ENCODE results near the gene PFDN1. TPM values are rescaled to one million over a fixed set of nuclear protein-coding genes. Genes with fewer than 3 reads are reported as not detected.

Gene PFDN1
- polyA plus RNA-seq, 1 donor from 2014 or later: 147 TPM

GRCh38 chr5:140262839-140263238 is 40.1 kb downstream of the PFDN1 start:
- Histone ChIP-seq H3K79me2 (replicated peaks; ENCODE audit: insufficient read depth, low read length) (peaks cover 13% of the 10 kb centered on the region), H4K20me1 (ENCODE audit: insufficient read depth) (no peaks in the 10 kb centered on the region), H2AFZ (ENCODE audit: low read depth, low read length) (no peak overlapping the region), H3K4me2 (ENCODE audit: low read length) (no peak overlapping the region), H3K9ac (ENCODE audit: low read length) (no peak overlapping the region), H3K36me3 (ENCODE audit: insufficient read depth, low read length) (no peaks in the 10 kb centered on the region), H3K27ac (ENCODE audit: low read length) (no peak overlapping the region), H3K27me3 (ENCODE audit: insufficient read depth, low read depth, low read length) (no peaks in the 10 kb centered on the region), H3K4me3 (ENCODE audit: low read length) (no peak overlapping the region), H3F3A (ENCODE audit: insufficient read depth, low read length, poor library complexity, severe bottlenecking) (no peaks in the 10 kb centered on the region), H3K9me3 (ENCODE audit: low read length) (no peaks in the 10 kb centered on the region), H3K9me2 (ENCODE audit: insufficient read depth, low read length) (no peaks in the 10 kb centered on the region)
- no peak for TF ChIP-seq EZH2 (IDR thresholded peaks at IDR 0.05; ENCODE audit: borderline replicate concordance, insufficient read depth, low read length, poor library complexity, severe bottlenecking)
- TF ChIP-seq REST (IDR thresholded peaks at IDR 0.05; ENCODE audit: borderline replicate concordance): no peak
- TF ChIP-seq RAD21 (conservative IDR thresholded peaks at IDR 0.05): no peak
- no peak for TF ChIP-seq POLR2AphosphoS5 (IDR thresholded peaks at IDR 0.05)
- TF ChIP-seq SMC3 (conservative IDR thresholded peaks at IDR 0.05; ENCODE audit: poor library complexity): no peak
- no peak for TF ChIP-seq CTCF (IDR thresholded peaks at IDR 0.05; ENCODE audit: poor library complexity, severe bottlenecking)
- no peak for TF ChIP-seq TAF1 (IDR thresholded peaks at IDR 0.05; ENCODE audit: low read depth)
- TF ChIP-seq EP300 (conservative IDR thresholded peaks at IDR 0.05; ENCODE audit: poor library complexity, severe bottlenecking): no peak
- no peak for TF ChIP-seq MXI1 (conservative IDR thresholded peaks at IDR 0.05; ENCODE audit: poor library complexity, severe bottlenecking)

- no peak for TF ChIP-seq CTCF (IDR thresholded peaks at IDR 0.05; ENCODE audit: poor library complexity, severe bottlenecking)
- TF ChIP-seq RAD21 (conservative IDR thresholded peaks at IDR 0.05): no peak
- TF ChIP-seq POLR2AphosphoS5 (IDR thresholded peaks at IDR 0.05): no peak
- no peak for TF ChIP-seq EP300 (conservative IDR thresholded peaks at IDR 0.05; ENCODE audit: poor library complexity, severe bottlenecking)
- no peak for TF ChIP-seq MXI1 (conservative IDR thresholded peaks at IDR 0.05; ENCODE audit: poor library complexity, severe bottlenecking)
- TF ChIP-seq TAF1 (IDR thresholded peaks at IDR 0.05; ENCODE audit: low read depth): no peak
- no peak overlapping the region for H3K27ac ChIP-seq (ENCODE audit: low read length)
- no peaks in the 10 kb centered on the region for H3F3A ChIP-seq (ENCODE audit: insufficient read depth, low read length, poor library complexity, severe bottlenecking)
- H3K9me2 ChIP-seq (ENCODE audit: insufficient read depth, low read length): no peaks in the 10 kb centered on the region
- H3K36me3 ChIP-seq (ENCODE audit: insufficient read depth, low read length): no peaks in the 10 kb centered on the region
- no peaks in the 10 kb centered on the region for H4K20me1 ChIP-seq (ENCODE audit: insufficient read depth)
- H3K79me2 ChIP-seq (replicated peaks; ENCODE audit: insufficient read depth, low read length): peaks cover 13% of the 10 kb centered on the region
- H2AFZ ChIP-seq (ENCODE audit: low read depth, low read length): no peak overlapping the region
- H3K4me2 ChIP-seq (ENCODE audit: low read length): no peak overlapping the region
- no peak overlapping the region for H3K9ac ChIP-seq (ENCODE audit: low read length)
- H3K27me3 ChIP-seq (ENCODE audit: insufficient read depth, low read depth, low read length): no peaks in the 10 kb centered on the region
- no peak overlapping the region for H3K4me3 ChIP-seq (ENCODE audit: low read length)
- H3K9me3 ChIP-seq (ENCODE audit: low read length): no peaks in the 10 kb centered on the region
Measured at GRCh38 chr5:140262221-140262620, 40.7 kb downstream of the PFDN1 start.
